Keratinocyte (primary cell): ENCODE measurements around the gene LEP. TPM values are rescaled to one million over a fixed set of nuclear protein-coding genes. Genes with fewer than 3 reads are reported as not detected.

Experiments used
- DNase-seq: peaks from one replicate; pipeline ENCODE4 v3.0.0-alpha.2; 2011; ENCODE audit warnings: low read depth, missing footprints, low spot score
- FAIRE-seq: peaks from 2 replicates; lab custom pipeline; 2011; peaks lifted over from hg19 to GRCh38; lab: Jason Lieb, UNC
- H2AFZ ChIP-seq: 2 replicates; pipeline ENCODE4 v1.6.0; 2012; ENCODE audit warnings: low read length, control low read depth, inconsistent platforms; ENCODE audit not compliant: control insufficient read depth
- H3K27ac ChIP-seq: 2 replicates; pipeline ENCODE4 v1.5.1; 2011; ENCODE audit warnings: low read length; ENCODE audit not compliant: control insufficient read depth, insufficient read depth
- H3K27me3 ChIP-seq: 3 replicates; pipeline ENCODE4 v1.6.0; 2011; ENCODE audit warnings: low read length; ENCODE audit not compliant: control insufficient read depth, insufficient read depth; ENCODE audit errors: extremely low read depth
- H3K36me3 ChIP-seq, 2 experiments: 2 replicates in 1 of 2; 3 replicates in 1 of 2; pipeline ENCODE4 v1.5.1; 2011; ENCODE audit warnings: low read length in 2 of 2, mild to moderate bottlenecking in 1 of 2; ENCODE audit not compliant: control insufficient read depth in 2 of 2, insufficient read depth in 2 of 2; ENCODE audit errors: extremely low read depth in 1 of 2
- H3K4me1 ChIP-seq: 3 replicates; pipeline ENCODE4 v1.5.1; 2011; ENCODE audit warnings: low read length; ENCODE audit not compliant: control insufficient read depth, insufficient read depth; ENCODE audit errors: extremely low read depth
- H3K4me2 ChIP-seq: 3 replicates; pipeline ENCODE4 v1.6.0; 2011; ENCODE audit warnings: low read depth, low read length; ENCODE audit not compliant: control insufficient read depth, insufficient read depth; ENCODE audit errors: extremely low read depth
- H3K4me3 ChIP-seq, 3 experiments: fragments of 200-600 bp in 1 of 3; sonication (generic) in 1 of 3; 2 replicates in 2 of 3; 3 replicates in 1 of 3; pipeline ENCODE4 v1.5.1; 2011 to 2016; ENCODE audit warnings: low read length in 3 of 3, mild to moderate bottlenecking in 3 of 3, control low read depth in 2 of 3, inconsistent platforms in 1 of 3, low read depth in 1 of 3, mixed read lengths in 1 of 3, mixed run types in 1 of 3, moderate library complexity in 1 of 3; ENCODE audit not compliant: control insufficient read depth in 2 of 3, insufficient read depth in 2 of 3; ENCODE audit errors: extremely low read depth in 1 of 3
- H3K79me2 ChIP-seq: 2 replicates; pipeline ENCODE4 v1.6.0; 2012; ENCODE audit warnings: low read length; ENCODE audit not compliant: control insufficient read depth, insufficient read depth
- H3K9ac ChIP-seq: 3 replicates; pipeline ENCODE4 v1.6.0; 2011; ENCODE audit warnings: low read length; ENCODE audit not compliant: control insufficient read depth, insufficient read depth; ENCODE audit errors: extremely low read depth
- H3K9me1 ChIP-seq: 3 replicates; pipeline ENCODE4 v1.6.0; 2011; ENCODE audit warnings: low read length; ENCODE audit not compliant: control insufficient read depth, insufficient read depth; ENCODE audit errors: extremely low read depth
- H3K9me3 ChIP-seq: 2 replicates; pipeline ENCODE4 v1.5.1; 2012; ENCODE audit warnings: low read depth, low read length; ENCODE audit not compliant: control insufficient read depth
- H4K20me1 ChIP-seq: 3 replicates; pipeline ENCODE4 v1.6.0; 2011; ENCODE audit warnings: low read length; ENCODE audit not compliant: control insufficient read depth, insufficient read depth; ENCODE audit errors: extremely low read depth
- CTCF ChIP-seq, 3 experiments: IDR thresholded peaks in 1 of 3; conservative IDR thresholded peaks in 1 of 3; optimal IDR thresholded peaks in 1 of 3; 2 replicates in 2 of 3; 3 replicates in 1 of 3; pipeline versions ENCODE3 to v1.5.1; 2011; ENCODE audit warnings: low read length in 3 of 3, mild to moderate bottlenecking in 3 of 3, moderate library complexity in 2 of 3, control low read depth in 1 of 3, inconsistent platforms in 1 of 3; ENCODE audit not compliant: insufficient read depth in 2 of 3; ENCODE audit errors: extremely low read depth in 1 of 3
- EZH2 ChIP-seq: IDR thresholded peaks from one replicate; pipeline ENCODE4 v1.6.1; 2012; ENCODE audit warnings: inconsistent platforms, mild to moderate bottlenecking, low read length, moderate library complexity
- dilution Hi-C: fragments of 300-500 bp; cut with MboI; formaldehyde crosslinking; loops from one replicate; pipeline ENCODE4 v1.7.0; 2020; ENCODE audit warnings: low sequenced_read_pairs; ENCODE audit not compliant: extremely low pct_ligation_motif_present
- polyA plus RNA-seq, 5 experiments: library from polyadenylated mRNA; depleted of rRNA in 3 of 5; stranded (reverse) in 3 of 5; stranded (forward) in 1 of 5; unstranded in 1 of 5; fragments of >200 nt; gene quantifications; 1 replicate in 1 of 5; 2 replicates in 3 of 5; 3 replicates in 1 of 5; pipeline versions ENCODE4 v1.2.1 to v1.2.3, GENCODE V29; 2011 to 2012; ENCODE audit warnings: missing spikeins in 2 of 5, low read depth in 1 of 5, low replicate concordance in 1 of 5

LEP gene
- polyA plus RNA-seq, 1 donor (not counting 4 experiments of a cell fraction or from before 2014, with no cell fraction given), result 0.10 TPM

- H3K9ac ChIP-seq, result no peak overlapping the region
- H3K27me3 ChIP-seq, result no peaks in the 10 kb centered on the region
- no peak overlapping the region for H2AFZ ChIP-seq
- H3K4me3 ChIP-seq, result no peak overlapping the region
- no peaks in the 10 kb centered on the region for H3K9me1 ChIP-seq
- H3K4me1 ChIP-seq, result no peaks in the 10 kb centered on the region
- H3K79me2 ChIP-seq, result no peaks in the 10 kb centered on the region
- H3K4me2 ChIP-seq, result no peak overlapping the region
- H3K36me3 ChIP-seq, result peaks cover 19 to 22% of the 10 kb centered on the region in 2 experiments
- DNase-seq (no peak), FAIRE-seq (no peak)
- dilution Hi-C loops, result no loop called here
- no peaks in the 10 kb centered on the region for H4K20me1 ChIP-seq
- TF ChIP-seq CTCF (optimal IDR thresholded peaks at IDR 0.05 in 1 of 3, IDR thresholded peaks at IDR 0.05 in 1 of 3, conservative IDR thresholded peaks at IDR 0.05 in 1 of 3; ENCODE audit: extremely low read depth in 1 of 3, insufficient read depth in 2 of 3, low read length in 3 of 3) (no peak), EZH2 (no peak)
- no peaks in the 10 kb centered on the region for H3K9me3 ChIP-seq
- no peak overlapping the region for H3K27ac ChIP-seq
Observed at GRCh38 chr7:128303643-128304042, 62.6 kb downstream of the LEP start.

GRCh38 chr7:128304212-128304611 lies 63.1 kb downstream of the LEP start:
- H3K9me1 ChIP-seq, result no peaks in the 10 kb centered on the region
- H3K4me3 ChIP-seq, result no peak overlapping the region
- H3K79me2 ChIP-seq, result no peaks in the 10 kb centered on the region
- H2AFZ ChIP-seq, result no peak overlapping the region
- H3K4me1 ChIP-seq, result no peaks in the 10 kb centered on the region
- H3K9me3 ChIP-seq, result no peaks in the 10 kb centered on the region
- no peak overlapping the region for H3K4me2 ChIP-seq
- H3K27ac ChIP-seq, result no peak overlapping the region
- H3K36me3 ChIP-seq, result peaks cover 19 to 22% of the 10 kb centered on the region in 2 experiments
- TF ChIP-seq CTCF (optimal IDR thresholded peaks at IDR 0.05 in 1 of 3, IDR thresholded peaks at IDR 0.05 in 1 of 3, conservative IDR thresholded peaks at IDR 0.05 in 1 of 3; ENCODE audit: extremely low read depth in 1 of 3, insufficient read depth in 2 of 3, low read length in 3 of 3) (no peak), EZH2 (no peak)
- H4K20me1 ChIP-seq, result no peaks in the 10 kb centered on the region
- DNase-seq (no peak), FAIRE-seq (no peak)
- dilution Hi-C loops, result no loop called here
- no peaks in the 10 kb centered on the region for H3K27me3 ChIP-seq
- no peak overlapping the region for H3K9ac ChIP-seq
